ENCODE measurements around the gene RPS15.
A peak's percentile ranks its signal among the peaks of the same experiment; 100 is the strongest.

RPS15 gene

GRCh38 chr19:1396768-1397679 lies 41.2 kb upstream of the RPS15 start:
- no peak overlapping the region for H3K4me3 ChIP-seq (replicated peaks; ENCODE audit: low read depth, low read length)
- DNase-seq (ENCODE audit: extremely low read depth, low read depth): no peak
- TF ChIP-seq CTCF (IDR thresholded peaks at IDR 0.05; ENCODE audit: low read depth, low read length, missing control alignments): no peak

- H3K4me3 ChIP-seq (replicated peaks; ENCODE audit: low read depth, low read length): no peak overlapping the region
- TF ChIP-seq CTCF (IDR thresholded peaks at IDR 0.05; ENCODE audit: low read depth, low read length, missing control alignments): no peak
- no peak for DNase-seq (ENCODE audit: extremely low read depth, low read depth)
Observed at GRCh38 chr19:1397838-1398237, 40.4 kb upstream of the RPS15 start.

GRCh38 chr19:1399079-1399478 lies 39.1 kb upstream of the RPS15 start:
- no peak for DNase-seq (ENCODE audit: extremely low read depth, low read depth)
- TF ChIP-seq CTCF (IDR thresholded peaks at IDR 0.05; ENCODE audit: low read depth, low read length, missing control alignments): no peak

GRCh38 chr19:1399745-1400144 lies 38.5 kb upstream of the RPS15 start:
- TF ChIP-seq CTCF (IDR thresholded peaks at IDR 0.05; ENCODE audit: low read depth, low read length, missing control alignments): no peak
- peak overlapping the region; percentile 59; the same call in 1 of the 2 replicates for H3K4me3 ChIP-seq (replicated peaks; ENCODE audit: low read depth, low read length)
- DNase-seq (ENCODE audit: extremely low read depth, low read depth): no peak

More at GRCh38 chr19:1399079-1399478, 39.1 kb upstream of the RPS15 start:
- H3K4me3 ChIP-seq (replicated peaks; ENCODE audit: low read depth, low read length): no peak overlapping the region

GRCh38 chr19:1400281-1401137 lies 37.7 kb upstream of the RPS15 start:
- no peak for DNase-seq (ENCODE audit: extremely low read depth, low read depth)
- TF ChIP-seq CTCF (IDR thresholded peaks at IDR 0.05; ENCODE audit: low read depth, low read length, missing control alignments): no peak

GRCh38 chr19:1401138-1401888 lies 36.9 kb upstream of the RPS15 start, which contains the start of gene GAMT:
Gene GAMT (minus strand): TSS chr19:1401542. CDS start chr19:1401476, 66 bp downstream.
- TF ChIP-seq CTCF (IDR thresholded peaks at IDR 0.05; ENCODE audit: low read depth, low read length, missing control alignments): peak; percentile 9
- DNase-seq (ENCODE audit: extremely low read depth, low read depth): no peak
- peak within 1 kb of the TSS; percentile 59 for H3K4me3 ChIP-seq (replicated peaks; ENCODE audit: low read depth, low read length)

More at GRCh38 chr19:1400281-1401137, 37.7 kb upstream of the RPS15 start:
- H3K4me3 ChIP-seq (replicated peaks; ENCODE audit: low read depth, low read length): peak overlapping the region; percentile 59
